ENCODE data around the gene SLC9B1. TPM values are rescaled to one million over a fixed set of nuclear protein-coding genes. Genes with fewer than 3 reads are reported as not detected.
A peak's percentile ranks its signal among the peaks of the same experiment; 100 is the strongest.

Gene SLC9B1
- total RNA-seq, 1 experiment from 2014 or later = 0.77 TPM

GRCh38 chr4:103011378-103012025 lies 8.0 kb downstream of the SLC9B1 start:
- BruUV-seq (replicated peaks) = no TSS peak
- H3K27ac Mint-ChIP-seq (ENCODE audit: low read depth, unreplicated experiment) = peak overlapping the region; percentile 84
- DNase-seq (ENCODE audit: unreplicated experiment) = peak; percentile 51
- no peaks in the 10 kb centered on the region for H3K9me3 Mint-ChIP-seq (ENCODE audit: unreplicated experiment)
- intact Hi-C loops (cut with micrococcal nuclease) = loop anchor here (10.0 kb wide), 1 partner anchor 667 kb away; the partner anchor contains the start of gene SLC39A8
- peaks cover 26% of the 10 kb centered on the region for H3K4me1 Mint-ChIP-seq (ENCODE audit: insufficient read depth, unreplicated experiment)
- CTCF ChIA-PET = interaction anchor here (0.7 to 4.5 kb wide), 10 partner anchors 20 to 922 kb away, joined by 3 to 48 read pairs (median 5); partner anchors contain the start of genes BDH2 and NFKB1
- H3K4me3 Mint-ChIP-seq (ENCODE audit: unreplicated experiment) = peak overlapping the region; percentile 7
- no peak for TF ChIP-seq CTCF (IDR thresholded peaks at IDR 0.05; ENCODE audit: unreplicated experiment)
- no peaks in the 10 kb centered on the region for H3K36me3 Mint-ChIP-seq (ENCODE audit: insufficient read depth, unreplicated experiment)
- POLR2A ChIA-PET = interaction anchor here (0.7 to 4.2 kb wide), 7 partner anchors 8 to 392 kb away, joined by 3 to 39 read pairs (median 14); partner anchors contain the start of genes CISD2, SLC9B1, SLC9B2 and UBE2D3
- H3K27me3 Mint-ChIP-seq (ENCODE audit: insufficient read depth, unreplicated experiment) = no peaks in the 10 kb centered on the region

- intact Hi-C loops (cut with micrococcal nuclease) = loop anchor here (10.0 kb wide), 1 partner anchor 666 kb away; the partner anchor contains the start of gene SLC39A8
- H3K27ac Mint-ChIP-seq (ENCODE audit: low read depth, unreplicated experiment) = peak overlapping the region; percentile 84
- no peak for DNase-seq (ENCODE audit: unreplicated experiment)
- peaks cover 26% of the 10 kb centered on the region for H3K4me1 Mint-ChIP-seq (ENCODE audit: insufficient read depth, unreplicated experiment)
- H3K9me3 Mint-ChIP-seq (ENCODE audit: unreplicated experiment) = no peaks in the 10 kb centered on the region
- ChIA-PET POLR2A (interaction anchor here (1.0 to 4.2 kb wide), 7 partner anchors 9 to 411 kb away, joined by 3 to 39 read pairs (median 14); partner anchors contain the start of genes SLC9B1, SLC9B2 and UBE2D3), CTCF (interaction anchor here (0.6 to 4.5 kb wide), 12 partner anchors 21 to 923 kb away, joined by 3 to 48 read pairs (median 5); partner anchors contain the start of genes BDH2 and NFKB1)
- no TSS peak for BruUV-seq (replicated peaks)
- H3K4me3 Mint-ChIP-seq (ENCODE audit: unreplicated experiment) = no peak overlapping the region
- TF ChIP-seq CTCF (IDR thresholded peaks at IDR 0.05; ENCODE audit: unreplicated experiment) = no peak
- H3K36me3 Mint-ChIP-seq (ENCODE audit: insufficient read depth, unreplicated experiment) = no peaks in the 10 kb centered on the region
- no peaks in the 10 kb centered on the region for H3K27me3 Mint-ChIP-seq (ENCODE audit: insufficient read depth, unreplicated experiment)
These were observed 8.7 kb downstream of the SLC9B1 start for GRCh38 chr4:103010804-103011203.

GRCh38 chr4:103008875-103009729 lies 10.4 kb downstream of the SLC9B1 start:
- ChIA-PET POLR2A (interaction anchor here (0.6 to 1.6 kb wide), 4 partner anchors 140 to 389 kb away, joined by 3 to 13 read pairs (median 10); partner anchors contain the start of genes CISD2 and UBE2D3), CTCF (interaction anchor here (0.6 to 4.3 kb wide), 18 partner anchors 68 to 588 kb away, joined by 3 to 101 read pairs (median 3); no protein-coding TSS in a partner anchor)
- no TSS peak for BruUV-seq (replicated peaks)
- H3K27ac Mint-ChIP-seq (ENCODE audit: low read depth, unreplicated experiment) = no peak overlapping the region
- H3K9me3 Mint-ChIP-seq (ENCODE audit: unreplicated experiment) = no peaks in the 10 kb centered on the region
- peaks cover 9% of the 10 kb centered on the region for H3K27me3 Mint-ChIP-seq (ENCODE audit: insufficient read depth, unreplicated experiment)
- DNase-seq (ENCODE audit: unreplicated experiment) = peak; percentile 80
- intact Hi-C loops (cut with micrococcal nuclease) = loop anchor here (1.0 to 5.0 kb wide), 6 partner anchors 82 to 577 kb away; partner anchors contain the start of gene CISD2
- TF ChIP-seq CTCF (IDR thresholded peaks at IDR 0.05; ENCODE audit: unreplicated experiment) = peak; percentile 75
- no peak overlapping the region for H3K4me3 Mint-ChIP-seq (ENCODE audit: unreplicated experiment)
- peaks cover 26% of the 10 kb centered on the region for H3K4me1 Mint-ChIP-seq (ENCODE audit: insufficient read depth, unreplicated experiment)
- H3K36me3 Mint-ChIP-seq (ENCODE audit: insufficient read depth, unreplicated experiment) = no peaks in the 10 kb centered on the region
